H1 (cell line): ENCODE measurements around the gene MACF1. TPM values are rescaled to one million over a fixed set of nuclear protein-coding genes. Genes with fewer than 3 reads are reported as not detected.

Experiments used
- CTCF ChIA-PET: fragments of 300-600 bp; sonication (Branson Sonifier 250); formaldehyde crosslinking; loops from one replicate; lab custom pipeline; 2021; ENCODE audit not compliant: partially characterized antibody; lab: Charles Lee
- POLR2A ChIA-PET: fragments of 300-600 bp; sonication (Branson Sonifier 250); formaldehyde crosslinking; loops from one replicate; lab custom pipeline; 2021; ENCODE audit warnings: inconsistent platforms; ENCODE audit not compliant: partially characterized antibody; lab: Charles Lee
- DNase-seq, 2 experiments: peaks; one replicate each; pipeline versions ENCODE4 v3.0.0 to v3.0.0-alpha.2; 2010 to 2022; ENCODE audit warnings: low spot score in 2 of 2, low read depth in 1 of 2, mixed read lengths in 1 of 2
- FAIRE-seq: peaks from 2 replicates; lab custom pipeline; 2011; peaks lifted over from hg19 to GRCh38; lab: Jason Lieb, UNC
- H2AFZ ChIP-seq: 2 replicates; pipeline ENCODE4 v1.8.1; 2012; ENCODE audit warnings: low read length, inconsistent platforms
- H2AK5ac ChIP-seq: 2 replicates; pipeline ENCODE4 v1.6.1; 2013; ENCODE audit warnings: low read depth, low read length
- H2BK120ac ChIP-seq: replicated peaks from 2 replicates; pipeline ENCODE3; 2013; ENCODE audit warnings: low read depth, low read length, inconsistent platforms
- H2BK12ac ChIP-seq: 2 replicates; pipeline ENCODE4 v1.6.1; 2013; ENCODE audit warnings: low read depth, low read length
- H2BK15ac ChIP-seq: 2 replicates; pipeline ENCODE4 v1.6.1; 2013; ENCODE audit warnings: low read length
- H2BK20ac ChIP-seq: 2 replicates; pipeline ENCODE4 v1.6.1; 2013; ENCODE audit warnings: low read length
- H2BK5ac ChIP-seq: 2 replicates; pipeline ENCODE4 v1.6.1; 2013; ENCODE audit warnings: low read depth, low read length
- H3K14ac ChIP-seq: 2 replicates; pipeline ENCODE4 v1.6.1; 2013; ENCODE audit warnings: inconsistent platforms; ENCODE audit not compliant: insufficient read length
- H3K18ac ChIP-seq: 2 replicates; pipeline ENCODE4 v1.6.1; 2013; ENCODE audit warnings: low read length; ENCODE audit errors: extremely low read depth
- H3K23ac ChIP-seq: 2 replicates; pipeline ENCODE4 v1.6.1; 2013; ENCODE audit warnings: inconsistent platforms; ENCODE audit not compliant: insufficient read length
- H3K23me2 ChIP-seq: 2 replicates; pipeline ENCODE4 v1.6.1; 2013; ENCODE audit warnings: low read depth, low read length
- H3K27ac ChIP-seq: 2 replicates; pipeline ENCODE4 v1.6.1; 2011; ENCODE audit warnings: low read depth, low read length, inconsistent platforms
- H3K27me3 ChIP-seq, 4 experiments: replicated peaks in 1 of 4; 1 replicate in 1 of 4; 2 replicates in 3 of 4; pipeline versions ENCODE4 v1.6.1 to v1.8.1; 2011 to 2013; ENCODE audit warnings: low read length in 3 of 4, mild to moderate bottlenecking in 3 of 4, inconsistent platforms in 2 of 4, mixed read lengths in 2 of 4, moderate library complexity in 1 of 4; ENCODE audit not compliant: control insufficient read depth in 3 of 4, insufficient read depth in 3 of 4; ENCODE audit errors: extremely low read depth in 1 of 4
- H3K36me3 ChIP-seq, 4 experiments: 2 replicates each; pipeline versions ENCODE4 v1.6.1 to v1.8.1; 2011 to 2013; ENCODE audit warnings: mild to moderate bottlenecking in 4 of 4, low read length in 3 of 4, moderate library complexity in 2 of 4, control low read depth in 1 of 4, inconsistent platforms in 1 of 4; ENCODE audit not compliant: insufficient read depth in 4 of 4, control insufficient read depth in 2 of 4
- H3K4ac ChIP-seq: replicated peaks from 2 replicates; pipeline ENCODE3; 2013; ENCODE audit warnings: low read length, low read depth, mixed read lengths, inconsistent platforms; ENCODE audit not compliant: insufficient read length
- H3K4me1 ChIP-seq, 4 experiments: replicated peaks in 1 of 4; 1 replicate in 1 of 4; 2 replicates in 3 of 4; pipeline versions ENCODE4 v1.6.1 to v1.8.1; 2011 to 2013; ENCODE audit warnings: low read length in 3 of 4, inconsistent platforms in 2 of 4, mixed read lengths in 1 of 4; ENCODE audit not compliant: insufficient read depth in 4 of 4, control insufficient read depth in 3 of 4
- H3K4me2 ChIP-seq, 2 experiments: 2 replicates each; pipeline versions ENCODE4 v1.6.1 to v1.8.1; 2011 to 2013; ENCODE audit warnings: low read depth in 2 of 2, low read length in 2 of 2, control low read depth in 1 of 2, inconsistent platforms in 1 of 2, mild to moderate bottlenecking in 1 of 2; ENCODE audit not compliant: insufficient read depth in 1 of 2
- H3K4me3 ChIP-seq, 4 experiments: fragments of 200-600, 300-600 bp in 1 of 4; sonication (generic), shearing (Covaris generic), sonication (Bioruptor Twin) in 1 of 4; 2 replicates each; pipeline versions ENCODE4 v1.5.1 to v1.8.1; 2011 to 2016; ENCODE audit warnings: low read length in 4 of 4, low read depth in 3 of 4, control low read depth in 2 of 4, inconsistent platforms in 2 of 4, mild to moderate bottlenecking in 2 of 4, mixed read lengths in 1 of 4, moderate library complexity in 1 of 4; ENCODE audit not compliant: insufficient read depth in 2 of 4; ENCODE audit errors: extremely low read depth in 1 of 4
- H3K56ac ChIP-seq: replicated peaks from 2 replicates; pipeline ENCODE3; 2013; ENCODE audit warnings: low read depth, mild to moderate bottlenecking, mixed read lengths, low read length, inconsistent platforms; ENCODE audit not compliant: insufficient read length
- H3K79me1 ChIP-seq: 2 replicates; pipeline ENCODE4 v1.6.1; 2013; ENCODE audit warnings: low read depth, low read length, control low read depth
- H3K79me2 ChIP-seq, 2 experiments: 2 replicates each; pipeline versions ENCODE4 v1.6.1 to v1.8.1; 2012 to 2013; ENCODE audit warnings: low read length in 2 of 2, mild to moderate bottlenecking in 2 of 2, inconsistent platforms in 1 of 2; ENCODE audit not compliant: insufficient read depth in 2 of 2, control insufficient read depth in 1 of 2
- H3K9ac ChIP-seq, 4 experiments: replicated peaks in 1 of 4; 1 replicate in 1 of 4; 2 replicates in 3 of 4; pipeline versions ENCODE4 v1.6.1 to v1.8.1; 2011 to 2013; ENCODE audit warnings: low read depth in 3 of 4, low read length in 3 of 4, control low read depth in 2 of 4, mild to moderate bottlenecking in 2 of 4, moderate library complexity in 2 of 4, inconsistent platforms in 1 of 4; ENCODE audit errors: extremely low read depth in 1 of 4
- H3K9me3 ChIP-seq, 2 experiments: 2 replicates each; pipeline versions ENCODE4 v1.6.1 to v1.8.1; 2012 to 2013; ENCODE audit warnings: mild to moderate bottlenecking in 2 of 2, moderate library complexity in 2 of 2, control low read depth in 1 of 2, inconsistent platforms in 1 of 2, low read depth in 1 of 2, low read length in 1 of 2, mixed read lengths in 1 of 2; ENCODE audit not compliant: insufficient read depth in 2 of 2
- H4K20me1 ChIP-seq, 2 experiments: replicated peaks in 1 of 2; 2 replicates each; pipeline versions ENCODE3 to v1.8.1; 2011 to 2013; ENCODE audit warnings: inconsistent platforms in 2 of 2, low read length in 2 of 2, mild to moderate bottlenecking in 1 of 2; ENCODE audit not compliant: insufficient read depth in 2 of 2, control insufficient read depth in 1 of 2
- H4K5ac ChIP-seq: 2 replicates; pipeline ENCODE4 v1.6.1; 2013; ENCODE audit warnings: low read length, low read depth, mixed read lengths, inconsistent platforms; ENCODE audit not compliant: insufficient read length
- H4K8ac ChIP-seq: 2 replicates; pipeline ENCODE4 v1.8.0; 2013; ENCODE audit warnings: mild to moderate bottlenecking, moderate library complexity, low read length, inconsistent platforms; ENCODE audit not compliant: insufficient read depth; ENCODE audit errors: extremely low read depth
- H4K91ac ChIP-seq: replicated peaks from 2 replicates; pipeline ENCODE3; 2013; ENCODE audit warnings: low read length, mixed read lengths, inconsistent platforms; ENCODE audit not compliant: insufficient read length
- CHD1 ChIP-seq: IDR thresholded peaks from 2 replicates; pipeline ENCODE4 v1.6.1; 2012; ENCODE audit warnings: low read depth, low read length, improper control_type of control experiment
- JUN ChIP-seq: IDR thresholded peaks from 2 replicates; pipeline ENCODE4 v1.6.1; 2011; ENCODE audit warnings: low read depth, mild to moderate bottlenecking, improper control_type of control experiment, low read length
- JUND ChIP-seq: IDR thresholded peaks from 2 replicates; pipeline ENCODE4 v1.6.1; 2011; ENCODE audit warnings: mild to moderate bottlenecking, improper control_type of control experiment, low read length
- NANOG ChIP-seq: IDR thresholded peaks from 2 replicates; pipeline ENCODE4 v1.6.1; 2011; ENCODE audit warnings: low read length, low read depth, mild to moderate bottlenecking, inconsistent platforms; ENCODE audit not compliant: insufficient read depth, poor library complexity, severe bottlenecking
- RFX5 ChIP-seq: IDR thresholded peaks from 2 replicates; pipeline ENCODE4 v1.6.1; 2011; ENCODE audit warnings: low read depth, low read length, improper control_type of control experiment, borderline replicate concordance
- SP4 ChIP-seq: IDR thresholded peaks from 2 replicates; pipeline ENCODE4 v1.6.1; 2012; ENCODE audit warnings: low read length, inconsistent platforms
- TCF12 ChIP-seq: IDR thresholded peaks from 2 replicates; pipeline ENCODE4 v1.6.1; 2011; ENCODE audit warnings: low read depth, mild to moderate bottlenecking, low read length
- YY1 ChIP-seq: IDR thresholded peaks from 2 replicates; pipeline ENCODE4 v1.6.1; 2011; ENCODE audit warnings: low read depth, mild to moderate bottlenecking, low read length
- ZNF274 ChIP-seq: IDR thresholded peaks from 2 replicates; pipeline ENCODE4 v1.7.0; 2012; ENCODE audit warnings: low read length, borderline replicate concordance; ENCODE audit errors: extremely low read depth
- WGBS, 2 experiments: shearing (Covaris generic) in 1 of 2; methylation state at CpG; one replicate each; pipeline versions ENCODE4 v1.1.6 to v1.1.7; 2013 to 2015; ENCODE audit warnings: low lambda C conversion rate in 2 of 2, mixed read lengths in 2 of 2, inconsistent platforms in 1 of 2, low coverage in 1 of 2, missing lambda C conversion rate in 1 of 2; ENCODE audit not compliant: insufficient replicate concordance in 2 of 2, insufficient coverage in 1 of 2, insufficient read length in 1 of 2; ENCODE audit errors: extremely low coverage in 1 of 2, missing lambda C conversion rate in 1 of 2; 5-methylcytosine and 5-hydroxymethylcytosine counted together
- polyA plus RNA-seq, 7 experiments: library from polyadenylated mRNA; depleted of rRNA in 3 of 7; stranded (reverse) in 5 of 7; unstranded in 2 of 7; fragments of >200 nt in 5 of 7; fragments of 200-250 nt in 2 of 7; gene quantifications; 1 replicate in 5 of 7; 2 replicates in 1 of 7; 4 replicates in 1 of 7; pipeline versions ENCODE4 v1.2.1 to v1.2.3, GENCODE V29; 2011 to 2013; ENCODE audit warnings: missing spikeins in 2 of 7, mixed read lengths in 2 of 7
- total RNA-seq: library from RNA; stranded (reverse); fragmentation: NEBNext Ultra II Directional; extraction: Animal tissue kit (Norgen Biotek cat#: 25700); gene quantifications from 2 replicates; pipeline ENCODE4 v1.2.1, GENCODE V29; 2021
- TF ChIP-seq, protein P1 (sequence below): IDR thresholded peaks from 2 replicates; pipeline ENCODE4 v1.6.1; 2011; ENCODE audit warnings: low read depth, mild to moderate bottlenecking, low read length; ENCODE audit not compliant: insufficient read depth
- TF ChIP-seq, protein P2 (sequence below), 3 experiments: IDR thresholded peaks; 1 replicate in 2 of 3; 2 replicates in 1 of 3; pipeline versions ENCODE4 v1.5.1 to v1.6.1; 2011; ENCODE audit warnings: low read length in 3 of 3, mild to moderate bottlenecking in 3 of 3, inconsistent platforms in 2 of 3, low read depth in 1 of 3, moderate library complexity in 1 of 3; ENCODE audit not compliant: insufficient read depth in 1 of 3; ENCODE audit errors: control extremely low read depth in 1 of 3
- TF ChIP-seq, protein P3 (sequence below): IDR thresholded peaks from 2 replicates; pipeline ENCODE4 v1.6.1; 2012; ENCODE audit warnings: inconsistent platforms

Gene MACF1
- total and polyA plus RNA-seq, 2 of the 8 experiments (the other 6 are each of a cell fraction or from before 2014, with no cell fraction given): 59.8 to 285 TPM

DNA sequence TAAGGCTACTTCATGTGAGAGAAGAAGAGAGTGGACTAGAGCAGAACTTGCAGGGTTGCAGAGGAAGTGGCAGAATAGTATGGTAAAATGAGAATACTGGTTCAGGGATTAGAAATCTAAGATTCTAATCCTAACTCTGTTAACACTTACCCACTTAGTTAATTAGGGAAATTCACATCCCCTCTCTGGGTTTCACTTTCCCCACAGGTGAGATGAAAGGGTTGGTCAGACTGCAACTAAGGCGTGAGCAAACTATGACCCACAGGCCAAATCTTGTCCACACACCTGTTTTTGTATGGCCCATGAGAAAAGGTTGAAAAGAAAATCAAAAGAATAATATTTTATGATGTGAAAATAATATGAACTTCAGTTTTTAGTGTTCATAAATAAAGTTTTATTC is 117.5 kb downstream of the MACF1 start:
- H4K5ac ChIP-seq: no peak overlapping the region
- WGBS, 2 experiments: 94% methylated on average over 1 of the region's 1 CpG; no CpG with 5 or more reads in 1 of the 2 experiments
- no peak overlapping the region for H2AK5ac ChIP-seq
- H2AFZ ChIP-seq: no peak overlapping the region
- H3K23ac ChIP-seq: no peak overlapping the region
- ChIA-PET CTCF (no interaction called here), POLR2A (no interaction called here)
- no peak overlapping the region for H4K91ac ChIP-seq
- no peaks in the 10 kb centered on the region for H3K27me3 ChIP-seq
- H3K9me3 ChIP-seq: no peaks in the 10 kb centered on the region
- no peak overlapping the region for H3K56ac ChIP-seq
- H2BK12ac ChIP-seq: no peak overlapping the region
- no peak overlapping the region for H4K8ac ChIP-seq
- peaks cover 45 to 85% (median 73%) of the 10 kb centered on the region in 4 experiments for H3K36me3 ChIP-seq
- no peak overlapping the region for H2BK15ac ChIP-seq
- no peak overlapping the region for H3K18ac ChIP-seq
- H3K27ac ChIP-seq: no peak overlapping the region
- no peak overlapping the region for H2BK5ac ChIP-seq
- H3K79me1 ChIP-seq: no peaks in the 10 kb centered on the region
- no peak overlapping the region for H3K4me3 ChIP-seq
- peaks cover 0 to 2% of the 10 kb centered on the region in 2 experiments for H4K20me1 ChIP-seq
- H3K4ac ChIP-seq: no peak overlapping the region
- H2BK20ac ChIP-seq: no peak overlapping the region
- FAIRE-seq (no peak), DNase-seq (no peak)
- no peaks in the 10 kb centered on the region for H3K23me2 ChIP-seq
- H3K9ac ChIP-seq: no peak overlapping the region
- H3K14ac ChIP-seq: no peak overlapping the region
- H3K4me1 ChIP-seq: no peaks in the 10 kb centered on the region
- no peak overlapping the region for H2BK120ac ChIP-seq
- H3K4me2 ChIP-seq: no peak overlapping the region
- H3K79me2 ChIP-seq: no peaks in the 10 kb centered on the region
- TF ChIP-seq NANOG (no peak), SP4 (no peak), YY1 (no peak), JUND (no peak), CHD1 (no peak), RFX5 (no peak), JUN (no peak), ZNF274 (no peak), TCF12 (no peak)
- TF ChIP-seq, protein P1, sequence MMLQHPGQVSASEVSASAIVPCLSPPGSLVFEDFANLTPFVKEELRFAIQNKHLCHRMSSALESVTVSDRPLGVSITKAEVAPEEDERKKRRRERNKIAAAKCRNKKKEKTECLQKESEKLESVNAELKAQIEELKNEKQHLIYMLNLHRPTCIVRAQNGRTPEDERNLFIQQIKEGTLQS: no peak
- TF ChIP-seq, protein P2, sequence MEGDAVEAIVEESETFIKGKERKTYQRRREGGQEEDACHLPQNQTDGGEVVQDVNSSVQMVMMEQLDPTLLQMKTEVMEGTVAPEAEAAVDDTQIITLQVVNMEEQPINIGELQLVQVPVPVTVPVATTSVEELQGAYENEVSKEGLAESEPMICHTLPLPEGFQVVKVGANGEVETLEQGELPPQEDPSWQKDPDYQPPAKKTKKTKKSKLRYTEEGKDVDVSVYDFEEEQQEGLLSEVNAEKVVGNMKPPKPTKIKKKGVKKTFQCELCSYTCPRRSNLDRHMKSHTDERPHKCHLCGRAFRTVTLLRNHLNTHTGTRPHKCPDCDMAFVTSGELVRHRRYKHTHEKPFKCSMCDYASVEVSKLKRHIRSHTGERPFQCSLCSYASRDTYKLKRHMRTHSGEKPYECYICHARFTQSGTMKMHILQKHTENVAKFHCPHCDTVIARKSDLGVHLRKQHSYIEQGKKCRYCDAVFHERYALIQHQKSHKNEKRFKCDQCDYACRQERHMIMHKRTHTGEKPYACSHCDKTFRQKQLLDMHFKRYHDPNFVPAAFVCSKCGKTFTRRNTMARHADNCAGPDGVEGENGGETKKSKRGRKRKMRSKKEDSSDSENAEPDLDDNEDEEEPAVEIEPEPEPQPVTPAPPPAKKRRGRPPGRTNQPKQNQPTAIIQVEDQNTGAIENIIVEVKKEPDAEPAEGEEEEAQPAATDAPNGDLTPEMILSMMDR (IDR thresholded peaks at IDR 0.05; ENCODE audit: control extremely low read depth in 1 of 3, insufficient read depth in 1 of 3, low read depth in 1 of 3, low read length in 3 of 3): no peak
- TF ChIP-seq, protein P3, sequence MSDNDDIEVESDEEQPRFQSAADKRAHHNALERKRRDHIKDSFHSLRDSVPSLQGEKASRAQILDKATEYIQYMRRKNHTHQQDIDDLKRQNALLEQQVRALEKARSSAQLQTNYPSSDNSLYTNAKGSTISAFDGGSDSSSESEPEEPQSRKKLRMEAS: no peak
